Activated CD8-positive, alpha-beta memory T cell treated with anti-CD3 and anti-CD28 coated beads for 48 hours (primary cell): ENCODE results near the gene C9orf43.
"Not testable (repeated sequence)": the region's sequence is repeated elsewhere in the genome, so short reads cannot be mapped to it uniquely, and the experiment has no call there.

Experiments used
- DNase-seq, 3 experiments: peaks; one replicate each; pipeline ENCODE4 v3.0.0-alpha.2; 2020; ENCODE audit warnings: low read depth in 2 of 3, low spot score in 2 of 3

The C9orf43 gene

DNA sequence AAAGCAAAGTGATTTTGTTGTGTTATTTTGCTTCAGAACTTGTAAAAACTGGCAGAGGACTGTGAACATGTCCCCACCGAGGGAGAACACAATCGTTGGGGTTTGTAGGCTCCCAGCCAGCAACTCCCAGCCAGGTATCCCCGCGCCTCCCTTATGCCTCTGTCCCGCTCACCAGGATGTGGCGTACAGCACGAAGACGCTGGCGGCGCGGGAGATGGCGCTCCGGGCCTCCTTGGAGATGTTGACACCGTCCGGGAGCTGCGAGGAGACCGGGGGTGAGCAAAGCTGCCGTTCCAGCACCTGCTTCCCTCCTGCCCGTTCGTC is 702 bp upstream of the C9orf43 start:
- no peak for DNase-seq

DNA sequence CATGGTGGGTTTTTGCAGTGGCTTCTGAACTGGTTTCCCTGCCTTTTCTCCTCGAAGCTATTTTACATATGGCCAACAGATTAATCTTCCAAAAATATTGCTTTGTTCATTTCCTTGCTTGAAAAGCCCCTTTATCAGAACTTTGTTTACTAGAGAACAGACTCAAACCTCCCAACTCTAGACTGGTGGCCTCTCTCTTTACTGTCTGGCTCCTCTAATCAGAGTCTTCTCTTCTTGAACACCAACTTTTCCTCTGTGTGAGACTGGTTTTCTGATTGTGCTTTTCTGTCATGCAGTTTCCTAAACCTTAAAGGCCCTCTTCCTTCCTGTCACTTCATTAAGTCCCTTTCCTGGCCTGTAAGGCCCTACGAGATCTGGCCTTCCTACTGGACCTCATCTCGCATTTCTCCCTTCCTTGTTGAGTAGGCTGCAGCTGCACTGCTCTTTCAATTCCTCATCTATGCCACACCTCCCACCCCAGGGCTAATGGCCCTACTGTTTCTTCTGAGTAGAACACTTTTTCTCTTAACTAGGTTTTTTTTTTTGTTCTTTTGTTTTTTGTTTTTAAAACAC is 5.7 kb downstream of the C9orf43 start:
- DNase-seq = no peak

GRCh38 chr9:113417370-113417769 is 6.8 kb downstream of the C9orf43 start:
- no peak for DNase-seq

- DNase-seq = no peak
Observed at GRCh38 chr9:113421726-113422125, 11.2 kb downstream of the C9orf43 start.

DNA sequence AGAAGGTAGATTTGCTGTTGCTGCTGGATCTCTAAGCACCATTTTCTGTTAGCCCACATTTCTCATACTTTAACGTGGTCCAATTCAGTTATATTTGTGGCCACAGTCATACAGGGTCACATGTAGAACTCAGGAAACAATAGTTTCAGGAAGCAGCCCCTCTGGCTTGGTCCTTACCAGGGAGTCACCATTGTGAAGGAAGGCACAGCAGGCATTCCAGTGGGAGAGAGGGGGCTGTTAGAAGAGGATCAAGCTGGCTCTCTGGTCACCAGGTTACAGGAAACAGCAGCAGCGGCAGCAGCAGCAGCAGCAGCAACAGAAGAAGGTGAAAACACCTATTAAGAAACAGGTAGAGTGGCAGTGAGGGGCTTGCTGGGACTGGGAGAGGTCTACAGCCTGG is 14.5 kb downstream of the C9orf43 start:
- DNase-seq = no peak

DNA sequence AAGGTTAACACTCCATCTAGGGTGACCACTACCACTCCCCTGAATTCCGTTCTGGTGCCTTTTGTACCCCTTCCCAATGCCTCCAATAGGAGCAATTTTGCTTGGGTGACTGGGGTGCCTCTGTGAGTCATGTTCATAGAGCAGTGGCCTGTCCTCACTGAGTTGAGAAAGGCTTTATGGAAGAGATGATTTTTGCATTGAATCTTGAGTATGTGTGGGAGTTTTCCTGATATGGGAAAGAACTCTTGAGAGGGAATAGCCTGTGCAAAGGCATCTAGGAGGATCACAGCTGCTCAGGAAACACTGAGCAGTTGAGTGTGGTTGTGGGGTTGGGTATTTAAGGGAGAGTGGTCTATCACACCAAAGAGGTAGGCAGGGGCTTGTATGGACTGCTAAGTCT is 16.2 kb downstream of the C9orf43 start:
- no peak for DNase-seq

DNA sequence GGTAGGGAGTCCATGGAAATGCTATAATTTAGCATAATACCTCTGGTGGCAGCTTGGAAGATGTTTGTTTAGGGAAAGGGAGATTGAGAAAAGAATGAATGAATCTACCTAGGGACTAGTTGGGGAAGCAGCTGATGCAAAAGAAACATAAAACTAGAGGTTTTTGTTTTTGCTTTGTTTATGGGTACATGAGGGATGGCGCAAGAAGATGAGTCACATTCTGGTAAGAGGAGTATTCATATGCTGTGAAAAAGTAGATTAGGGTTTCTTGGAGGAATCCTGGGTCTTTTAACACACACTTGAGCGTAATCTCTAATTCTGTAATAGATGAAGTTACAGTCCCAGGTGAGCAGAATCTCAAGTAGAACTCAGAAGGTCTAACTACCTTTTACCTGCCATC is 17.1 kb downstream of the C9orf43 start:
- DNase-seq = no peak

GRCh38 chr9:113428062-113428615 is 17.6 kb downstream of the C9orf43 start:
- DNase-seq = no peak

DNA sequence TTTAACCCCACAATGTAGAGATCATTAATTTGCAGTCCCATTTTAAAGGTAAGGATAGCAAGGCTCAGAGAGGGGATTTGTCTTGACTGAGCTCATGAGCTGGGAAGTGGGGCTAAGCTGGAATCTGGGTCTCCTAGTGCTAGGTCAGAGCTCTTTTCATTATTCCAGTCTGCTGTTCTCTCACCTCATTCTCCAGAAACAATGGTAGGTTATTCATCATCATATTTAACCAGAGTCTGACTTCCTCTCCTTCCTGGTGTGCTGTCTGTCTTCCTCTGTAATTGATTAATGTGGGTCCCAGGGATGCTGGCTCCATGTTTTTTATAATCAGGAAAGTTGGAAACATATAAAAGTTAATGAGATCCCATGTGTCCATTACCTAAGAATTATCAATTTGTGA is 20.6 kb downstream of the C9orf43 start:
- DNase-seq = no peak

DNA sequence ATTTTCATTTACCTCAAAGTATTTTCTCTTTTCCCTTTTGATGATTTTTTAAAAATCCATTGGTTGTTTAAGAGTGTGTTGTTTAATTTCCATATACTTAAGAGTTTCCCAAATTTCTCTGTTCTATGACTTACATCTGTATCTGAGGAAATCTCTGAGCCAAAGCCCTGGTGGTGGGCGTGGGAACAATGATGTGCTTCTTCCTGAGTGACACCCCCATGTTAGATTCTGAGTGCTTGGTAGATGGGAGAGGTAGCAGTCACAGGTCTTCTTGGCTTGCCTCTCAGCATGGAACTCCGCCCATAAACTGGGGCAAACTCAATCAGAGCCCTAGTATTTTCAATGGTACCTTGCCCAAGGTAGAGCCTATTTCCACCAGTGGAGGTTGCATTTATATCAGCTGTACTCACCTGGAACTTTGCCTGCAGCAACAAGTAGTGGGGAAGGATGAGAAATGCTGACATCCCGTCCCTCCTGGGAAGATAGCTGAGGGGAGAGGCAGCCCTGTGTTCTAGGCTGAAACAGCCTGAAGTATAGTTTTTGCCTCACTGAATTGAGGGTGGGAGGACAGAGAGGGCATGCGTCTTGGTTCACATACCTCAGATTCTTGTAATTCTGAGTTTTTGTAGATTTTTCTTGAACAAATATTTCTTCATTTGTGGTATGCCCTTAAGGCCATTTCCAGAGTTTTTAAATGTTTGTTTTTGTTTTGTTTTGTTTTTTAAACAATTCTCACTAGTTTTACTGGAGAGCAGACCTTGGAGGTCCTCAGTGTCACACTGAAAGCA is 26.4 kb downstream of the C9orf43 start:
- DNase-seq = no peak

DNA sequence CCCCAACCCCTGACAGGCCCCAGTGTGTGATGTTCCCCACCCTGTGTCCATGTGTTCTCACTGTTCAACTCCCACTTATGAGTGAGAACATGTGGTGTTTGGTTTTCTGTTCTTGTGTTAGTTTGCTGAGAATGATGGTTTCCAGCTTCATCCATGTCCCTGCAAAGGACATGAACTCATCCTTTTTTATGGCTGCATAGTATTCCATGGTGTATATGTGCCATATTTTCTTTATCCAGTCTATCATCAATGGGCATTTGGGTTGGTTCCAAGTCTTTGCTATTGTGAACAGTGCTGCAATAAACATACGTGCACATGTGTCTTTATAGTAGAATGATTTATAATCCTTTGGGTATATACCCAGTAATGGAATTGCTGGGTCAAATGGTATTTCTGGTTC is 27.2 kb downstream of the C9orf43 start:
- DNase-seq = not testable (repeated sequence)

DNA sequence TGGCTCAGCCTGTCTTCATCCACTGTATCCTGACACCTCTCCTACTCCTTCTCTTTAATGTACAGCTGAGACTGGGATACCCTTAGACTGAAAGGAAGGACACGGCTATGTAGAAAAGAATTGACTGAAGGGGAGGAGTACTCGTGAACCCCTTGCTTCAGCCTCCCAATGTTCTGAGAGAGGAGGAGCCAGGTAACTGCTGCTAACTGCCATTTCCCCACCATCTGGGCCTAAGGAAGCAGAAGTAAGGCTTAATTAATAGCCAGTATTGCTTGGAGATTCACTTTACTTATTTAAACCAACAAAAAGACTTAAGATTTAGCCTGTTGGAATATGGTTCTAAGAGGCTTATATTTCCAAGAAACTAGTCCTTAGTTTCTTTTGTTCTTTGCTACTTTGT is 34.2 kb downstream of the C9orf43 start:
- no peak for DNase-seq

DNA sequence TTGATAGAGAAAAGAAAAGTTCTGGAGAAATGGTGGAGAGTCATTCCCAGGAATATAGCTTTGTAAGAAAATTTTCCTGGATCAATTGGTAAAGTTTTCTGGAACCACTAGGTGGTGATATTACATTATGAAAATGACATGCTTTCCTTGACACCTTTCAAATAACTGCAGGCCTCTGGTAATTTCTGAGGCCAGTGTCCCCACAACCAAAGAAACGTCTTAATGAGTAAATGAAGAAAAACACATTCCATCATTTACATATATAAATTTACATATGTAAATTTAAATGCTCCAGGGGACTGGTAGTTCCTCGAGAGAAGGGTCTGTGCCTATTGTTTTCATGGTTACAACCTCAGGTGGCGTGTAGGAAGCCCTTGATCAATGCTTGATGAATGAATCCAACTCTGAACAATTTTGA is 35.8 kb downstream of the C9orf43 start:
- no peak for DNase-seq

DNA sequence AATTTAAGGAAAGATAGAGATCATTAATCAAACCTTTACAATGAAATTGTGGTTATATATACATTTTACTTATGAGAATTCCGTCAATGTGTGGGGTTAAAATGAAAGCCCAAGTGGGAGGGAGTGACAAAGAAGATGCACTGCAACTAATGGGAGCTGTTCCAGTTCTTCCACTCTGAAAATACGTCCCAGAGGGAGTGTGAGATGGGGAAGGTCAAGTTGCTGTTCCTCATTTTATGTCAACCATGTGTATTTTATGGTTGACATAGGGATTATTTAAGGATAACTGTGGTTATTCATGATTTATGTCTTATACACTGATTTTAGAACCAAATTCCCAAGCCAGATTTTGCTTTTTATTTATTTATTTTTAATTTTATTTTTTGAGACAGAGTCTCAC is 38.8 kb downstream of the C9orf43 start:
- DNase-seq = no peak

GRCh38 chr9:113452113-113452605 is 41.6 kb downstream of the C9orf43 start:
- DNase-seq = no peak

GRCh38 chr9:113454914-113455761 is 44.6 kb downstream of the C9orf43 start:
- no peak for DNase-seq

DNA sequence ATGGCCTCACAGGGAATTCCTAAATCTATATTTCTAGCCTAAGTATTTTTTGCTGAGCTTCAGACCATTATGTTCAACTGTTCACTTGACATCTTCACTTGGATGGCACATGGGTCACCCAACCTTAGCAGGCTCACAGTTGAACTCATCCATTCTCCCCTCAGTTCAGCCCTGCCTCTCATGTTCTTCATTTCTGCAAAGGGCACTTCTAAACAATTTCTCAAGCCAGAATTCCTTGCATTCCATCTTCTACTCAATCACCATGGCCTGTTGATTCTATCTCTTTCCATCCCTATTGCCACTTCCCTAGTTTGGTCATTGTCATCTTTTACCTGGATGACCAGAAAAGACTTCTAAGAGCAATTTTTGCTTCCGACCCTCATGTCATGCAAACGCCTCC is 45.7 kb downstream of the C9orf43 start:
- no peak for DNase-seq

DNA sequence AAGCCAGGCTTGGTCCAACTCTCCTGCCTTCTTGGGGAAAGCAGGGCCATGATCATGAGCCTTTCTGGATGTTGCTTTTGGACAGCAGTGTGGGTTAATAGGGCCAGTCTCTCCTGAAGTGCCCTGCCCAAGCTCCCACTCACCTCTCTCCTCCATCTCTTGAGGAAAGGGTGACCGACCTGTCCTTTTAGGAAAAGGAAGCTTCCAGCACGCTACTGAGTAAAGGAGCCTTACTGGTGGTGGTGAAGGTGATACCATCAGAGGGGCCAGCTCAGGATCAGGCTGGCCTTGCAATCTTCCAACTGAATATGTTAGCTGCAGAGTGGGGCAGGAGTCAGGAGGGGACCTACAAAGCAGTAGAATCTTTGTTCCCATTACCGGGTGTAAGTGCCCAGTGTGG is 50.7 kb downstream of the C9orf43 start:
- no peak for DNase-seq

DNA sequence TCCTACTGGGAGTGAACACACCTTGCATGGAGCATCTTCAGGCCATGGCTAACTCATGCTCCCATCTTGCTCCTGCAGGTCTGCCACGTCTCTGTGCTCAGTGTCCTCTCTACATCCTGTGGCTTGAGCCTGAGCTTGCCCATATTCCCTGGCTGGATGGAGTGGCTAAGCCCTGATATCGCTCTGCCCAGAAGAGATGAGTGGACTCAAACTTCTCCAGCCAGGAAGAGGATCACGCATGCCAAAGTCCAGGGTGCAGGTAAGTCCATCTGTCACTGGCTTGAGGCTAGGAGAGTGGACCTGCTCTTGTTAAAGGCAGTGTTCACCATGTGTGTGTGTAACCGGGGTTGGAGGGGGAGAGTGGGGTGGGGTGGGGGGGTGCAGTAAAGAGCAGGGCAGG is 51.4 kb downstream of the C9orf43 start:
- DNase-seq = no peak

GRCh38 chr9:113462781-113463286 is 52.3 kb downstream of the C9orf43 start:
- DNase-seq = no peak

GRCh38 chr9:113463418-113464285 is 53.1 kb downstream of the C9orf43 start, which contains the start of gene RGS3:
Gene RGS3, plus strand, starts transcription at chr9:113463727. Its CDS starts 76 bp downstream, at chr9:113463803.
- DNase-seq = no peak
